BLaER1 (cell line): ENCODE measurements around the gene PSKH1.
"Not testable (repeated sequence)": the region's sequence is repeated elsewhere in the genome, so short reads cannot be mapped to it uniquely, and the experiment has no call there.

ENCODE experiments used
- H3K27ac ChIP-seq: shearing (Covaris generic); formaldehyde crosslinking; 2 replicates; pipeline ENCODE4 v1.8.1; 2022
- H3K27me3 ChIP-seq: shearing (Covaris generic); formaldehyde crosslinking; 2 replicates; pipeline ENCODE4 v1.8.1; 2022
- H3K36me3 ChIP-seq: shearing (Covaris generic); formaldehyde crosslinking; 2 replicates; pipeline ENCODE4 v1.8.1; 2022
- H3K4me1 ChIP-seq: shearing (Covaris generic); formaldehyde crosslinking; 2 replicates; pipeline ENCODE4 v1.8.1; 2022
- H3K4me2 ChIP-seq: shearing (Covaris generic); formaldehyde crosslinking; 2 replicates; pipeline ENCODE4 v1.8.1; 2022
- H3K4me3 ChIP-seq: shearing (Covaris generic); formaldehyde crosslinking; 2 replicates; pipeline ENCODE4 v1.8.1; 2022
- H3K9ac ChIP-seq: shearing (Covaris generic); formaldehyde crosslinking; 2 replicates; pipeline ENCODE4 v1.8.1; 2022
- H3K9me3 ChIP-seq: shearing (Covaris generic); formaldehyde crosslinking; 2 replicates; pipeline ENCODE4 v1.8.1; 2022
- H4K20me1 ChIP-seq: shearing (Covaris generic); formaldehyde crosslinking; 2 replicates; pipeline ENCODE4 v1.8.1; 2022
- Cebpa-rat ChIP-seq: shearing (Covaris generic); IDR thresholded peaks from 2 replicates; pipeline ENCODE4 v1.8.1; 2022

PSKH1 gene

DNA sequence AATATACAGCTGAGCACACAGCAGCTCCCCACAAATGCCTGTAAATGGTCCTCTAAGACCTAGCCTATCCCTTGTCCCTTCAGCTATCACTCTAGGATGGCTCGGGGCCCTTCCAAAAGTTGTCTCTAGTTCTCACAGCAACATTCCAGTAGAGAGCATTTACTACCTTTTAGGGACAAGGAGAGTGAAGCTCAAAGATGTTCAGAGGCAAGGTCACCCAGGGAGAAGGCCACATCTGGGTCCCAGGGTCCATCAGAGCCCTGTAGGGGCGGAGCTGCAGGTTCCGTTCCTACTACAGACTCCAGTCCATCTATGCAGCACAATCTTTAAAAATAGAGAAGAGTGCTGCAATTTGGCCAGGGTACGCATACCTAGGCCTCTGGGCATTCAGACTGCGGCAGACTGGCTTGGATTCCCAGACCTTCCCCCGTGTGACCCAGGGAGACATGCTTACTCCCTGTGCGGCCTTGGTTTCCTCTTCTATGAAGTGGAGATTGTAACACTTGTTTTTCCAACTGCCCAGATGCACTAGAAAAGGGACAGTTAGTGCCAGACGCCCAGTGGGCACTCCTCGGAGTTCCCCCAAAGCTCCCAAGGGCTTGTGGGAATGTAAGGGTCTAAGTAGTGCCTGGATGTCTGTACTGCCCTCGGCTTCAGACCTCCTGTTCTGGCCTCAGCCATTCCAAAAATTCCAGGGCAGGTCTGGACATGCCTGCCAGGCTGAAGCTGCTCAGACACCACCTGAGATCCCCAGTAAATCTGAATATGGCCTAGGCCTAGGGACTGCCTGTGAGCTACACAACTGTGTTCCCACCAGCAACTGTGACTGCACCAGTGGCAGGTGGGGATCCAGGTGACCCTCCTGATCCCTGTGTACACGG lies 72.9 kb downstream of the PSKH1 start:
- Histone ChIP-seq H3K27ac (0 out of 2 replicates have a peak overlapping the region, but pooled peaks have one; percentile 9), H3K36me3 (peaks cover 31% of the 10 kb centered on the region), H3K9ac (no peak overlapping the region), H3K4me2 (peak overlapping the region; percentile 97), H3K27me3 (no peaks in the 10 kb centered on the region), H4K20me1 (peaks cover 36% of the 10 kb centered on the region; the same call in 1 of the 2 replicates), H3K4me3 (no peak overlapping the region), H3K4me1 (peaks cover 57% of the 10 kb centered on the region), H3K9me3 (no peaks in the 10 kb centered on the region)
- TF ChIP-seq Cebpa-rat: no peak

- TF ChIP-seq Cebpa-rat: no peak
- peak overlapping the region; percentile 83; the same call in 1 of the 2 replicates for H3K4me3 ChIP-seq
- H4K20me1 ChIP-seq: peaks cover 36% of the 10 kb centered on the region; the same call in 1 of the 2 replicates
- H3K4me1 ChIP-seq: peaks cover 53% of the 10 kb centered on the region
- 0 out of 2 replicates have a peak overlapping the region, but pooled peaks have one; percentile 84 for H3K9ac ChIP-seq
- H3K27ac ChIP-seq: 0 out of 2 replicates have a peak overlapping the region, but pooled peaks have one; percentile 9
- peak overlapping the region; percentile 97 for H3K4me2 ChIP-seq
- no peaks in the 10 kb centered on the region for H3K9me3 ChIP-seq
- peaks cover 23% of the 10 kb centered on the region for H3K36me3 ChIP-seq
- H3K27me3 ChIP-seq: no peaks in the 10 kb centered on the region
Observed at GRCh38 chr16:67966549-67967182, 73.6 kb downstream of the PSKH1 start.

- Histone ChIP-seq H3K4me3 (peak overlapping the region; percentile 83), H3K9me3 (no peaks in the 10 kb centered on the region), H3K27ac (peak overlapping the region; percentile 82), H3K4me1 (peaks cover 49% of the 10 kb centered on the region), H4K20me1 (peaks cover 36% of the 10 kb centered on the region; the same call in 1 of the 2 replicates), H3K9ac (peak overlapping the region; percentile 84), H3K27me3 (no peaks in the 10 kb centered on the region), H3K36me3 (peaks cover 16% of the 10 kb centered on the region; the same call in 1 of the 2 replicates), H3K4me2 (peak overlapping the region; percentile 97)
- no peak for TF ChIP-seq Cebpa-rat
Observed at GRCh38 chr16:67967183-67967957, 74.3 kb downstream of the PSKH1 start.

DNA sequence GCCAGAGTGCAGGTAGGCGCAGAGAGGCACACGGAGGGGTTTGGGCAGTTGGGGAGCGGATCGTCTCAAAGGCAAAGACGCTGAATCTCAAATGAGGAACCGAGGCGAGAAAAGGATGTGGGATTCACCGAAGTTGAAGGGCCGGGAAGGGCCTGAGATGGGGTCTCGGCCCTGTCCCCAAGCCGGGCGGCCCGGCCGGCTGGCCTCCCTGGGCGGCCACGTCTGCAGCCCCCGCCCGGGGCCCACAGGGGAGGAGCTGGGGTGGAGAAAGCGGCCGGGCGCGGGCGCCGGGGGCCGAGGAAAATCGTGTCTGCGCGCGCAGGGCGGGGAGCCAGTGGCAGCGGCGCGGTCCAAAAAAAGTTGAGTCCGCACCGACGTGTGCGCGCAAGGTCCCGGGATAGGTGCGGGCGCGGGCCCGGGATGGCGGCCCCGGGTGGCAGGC lies 74.9 kb downstream of the PSKH1 start:
- H3K27ac ChIP-seq: peak overlapping the region; percentile 82
- H3K9me3 ChIP-seq: no peaks in the 10 kb centered on the region
- peak overlapping the region; percentile 84 for H3K9ac ChIP-seq
- H3K4me2 ChIP-seq: peak overlapping the region; percentile 97
- peaks cover 49% of the 10 kb centered on the region for H3K4me1 ChIP-seq
- no peaks in the 10 kb centered on the region for H3K27me3 ChIP-seq
- no peak for TF ChIP-seq Cebpa-rat
- peak overlapping the region; percentile 83 for H3K4me3 ChIP-seq
- peaks cover 36% of the 10 kb centered on the region; the same call in 1 of the 2 replicates for H4K20me1 ChIP-seq
- H3K36me3 ChIP-seq: peaks cover 10% of the 10 kb centered on the region; the same call in 1 of the 2 replicates

GRCh38 chr16:67968400-67969253 lies 75.6 kb downstream of the PSKH1 start, which contains the start of gene SLC12A4:
TSS of gene SLC12A4 (minus strand) at chr16:67968637. CDS start at chr16:67968553, 84 bp downstream.
- peaks cover 36% of the 10 kb centered on the region; the same call in 1 of the 2 replicates for H4K20me1 ChIP-seq
- H3K27ac ChIP-seq: peak within 1 kb of the TSS; percentile 82

GRCh38 chr16:67969254-67970039 lies 76.4 kb downstream of the PSKH1 start:
- Histone ChIP-seq H3K27ac (peak overlapping the region; percentile 82; the same call in 1 of the 2 replicates), H3K9me3 (no peaks in the 10 kb centered on the region), H3K4me3 (peak overlapping the region; percentile 83), H4K20me1 (peaks cover 33% of the 10 kb centered on the region; the same call in 1 of the 2 replicates), H3K9ac (peak overlapping the region; percentile 84), H3K4me2 (peak overlapping the region; percentile 97), H3K4me1 (peaks cover 43% of the 10 kb centered on the region), H3K27me3 (no peaks in the 10 kb centered on the region), H3K36me3 (no peaks in the 10 kb centered on the region)
- no peak for TF ChIP-seq Cebpa-rat

More at GRCh38 chr16:67968400-67969253, 75.6 kb downstream of the PSKH1 start, which contains the start of gene SLC12A4:
- Histone ChIP-seq H3K27me3 (no peaks in the 10 kb centered on the region), H3K9me3 (no peaks in the 10 kb centered on the region), H3K4me1 (peaks cover 49% of the 10 kb centered on the region), H3K4me3 (peak within 1 kb of the TSS; percentile 83), H3K36me3 (peaks cover 4% of the 10 kb centered on the region; the same call in 1 of the 2 replicates), H3K4me2 (peak within 1 kb of the TSS; percentile 97), H3K9ac (peak within 1 kb of the TSS; percentile 84)
- no peak for TF ChIP-seq Cebpa-rat

DNA sequence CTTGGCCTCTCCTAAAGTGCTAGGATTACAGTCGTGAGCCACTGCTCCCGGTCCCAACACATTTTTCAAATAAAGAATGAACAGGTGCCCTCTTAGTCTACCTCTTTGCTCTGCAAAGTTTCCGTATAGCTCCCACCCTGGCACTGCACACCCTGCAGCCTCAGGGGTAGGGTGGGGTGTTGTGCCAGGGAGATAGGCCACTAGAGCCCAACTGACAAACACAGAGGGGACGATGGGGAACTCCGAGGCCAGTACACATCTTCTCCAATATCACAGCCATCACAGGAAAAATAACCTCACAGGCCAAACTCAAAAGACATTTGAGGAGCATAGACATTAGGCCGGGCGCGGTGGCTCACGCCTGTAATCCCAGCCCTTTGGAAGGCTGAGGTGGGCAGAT lies 78.1 kb downstream of the PSKH1 start:
- H3K27me3 ChIP-seq: no peaks in the 10 kb centered on the region
- no peak overlapping the region for H3K4me2 ChIP-seq
- no peak for TF ChIP-seq Cebpa-rat
- H3K9me3 ChIP-seq: no peaks in the 10 kb centered on the region
- H3K9ac ChIP-seq: no peak overlapping the region
- H4K20me1 ChIP-seq: peaks cover 16% of the 10 kb centered on the region; the same call in 1 of the 2 replicates
- no peak overlapping the region for H3K27ac ChIP-seq
- H3K36me3 ChIP-seq: no peaks in the 10 kb centered on the region
- H3K4me3 ChIP-seq: no peak overlapping the region
- H3K4me1 ChIP-seq: peaks cover 34% of the 10 kb centered on the region

- not testable (repeated sequence) for H3K27ac ChIP-seq, H3K4me3 ChIP-seq, H3K36me3 ChIP-seq, H3K4me2 ChIP-seq, H3K27me3 ChIP-seq, H3K9me3 ChIP-seq, H4K20me1 ChIP-seq, H3K9ac ChIP-seq
- H3K4me1 ChIP-seq: peaks cover 22% of the 10 kb centered on the region
Observed at GRCh38 chr16:67972285-67972684, 79.2 kb downstream of the PSKH1 start.
